ENCODE results near the gene GLE1. TPM values are rescaled to one million over a fixed set of nuclear protein-coding genes. Genes with fewer than 3 reads are reported as not detected.

GLE1 gene
- total RNA-seq, 1 donor from 2014 or later: 25.4 TPM

GRCh38 chr9:128484686-128485413, 19.7 kb upstream of the GLE1 start:
- no peak overlapping the region for H3K4me3 ChIP-seq (ENCODE audit: low read depth, low read length)
- DNase-seq (ENCODE audit: low read depth): no peak
- no peak for TF ChIP-seq CTCF (conservative IDR thresholded peaks at IDR 0.05; ENCODE audit: low read depth, low read length)

DNA sequence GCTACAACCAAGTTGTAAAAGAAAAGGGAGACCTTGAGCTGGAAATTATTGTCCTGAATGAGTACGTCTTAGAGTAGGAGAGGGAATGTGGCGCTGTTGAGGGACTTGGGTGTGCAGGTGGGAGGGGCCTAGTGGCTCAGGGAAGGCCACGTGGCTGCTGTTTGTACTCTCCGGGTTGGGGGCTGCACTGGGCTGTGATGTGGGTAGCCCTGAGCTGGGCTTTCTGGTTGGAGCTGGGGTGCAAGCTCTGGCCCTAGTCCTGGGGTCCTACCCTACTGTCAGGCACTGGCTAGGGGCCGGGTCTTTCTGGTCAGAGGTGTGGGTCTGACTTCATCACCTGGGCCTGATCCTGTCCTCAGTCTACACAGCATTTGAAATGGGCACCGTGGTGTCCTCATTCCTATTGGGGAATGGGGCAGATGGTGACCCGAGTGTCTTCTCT, 19.1 kb upstream of the GLE1 start:
- no peak overlapping the region for H3K4me3 ChIP-seq (ENCODE audit: low read depth, low read length)
- DNase-seq (ENCODE audit: low read depth): no peak
- no peak for TF ChIP-seq CTCF (conservative IDR thresholded peaks at IDR 0.05; ENCODE audit: low read depth, low read length)

- no peak for DNase-seq (ENCODE audit: low read depth)
- no peak overlapping the region for H3K4me3 ChIP-seq (ENCODE audit: low read depth, low read length)
- TF ChIP-seq CTCF (conservative IDR thresholded peaks at IDR 0.05; ENCODE audit: low read depth, low read length): no peak
Measured at GRCh38 chr9:128486201-128486600, 18.3 kb upstream of the GLE1 start.

DNA sequence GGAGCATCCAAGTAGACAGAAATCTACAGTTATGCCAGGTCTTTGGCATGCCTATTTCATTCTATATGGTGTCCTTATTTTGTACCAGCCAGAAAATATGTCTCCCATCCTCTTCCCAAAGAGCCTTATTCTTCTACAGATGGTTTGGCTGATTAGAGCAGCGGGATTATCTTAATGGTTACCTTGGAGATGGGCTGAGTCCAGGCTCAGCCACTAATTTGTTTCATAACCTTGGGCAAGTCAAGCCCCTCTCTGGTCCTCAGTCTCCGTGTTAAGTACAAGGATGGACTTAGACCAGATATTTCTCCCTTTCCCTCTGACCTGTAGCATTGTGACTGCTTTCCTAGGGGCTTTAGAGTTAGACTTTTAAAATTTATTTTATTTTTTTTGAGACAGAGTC, 11.1 kb upstream of the GLE1 start:
- TF ChIP-seq CTCF (conservative IDR thresholded peaks at IDR 0.05; ENCODE audit: low read depth, low read length): no peak
- H3K4me3 ChIP-seq (ENCODE audit: low read depth, low read length): no peak overlapping the region
- no peak for DNase-seq (ENCODE audit: low read depth)

DNA sequence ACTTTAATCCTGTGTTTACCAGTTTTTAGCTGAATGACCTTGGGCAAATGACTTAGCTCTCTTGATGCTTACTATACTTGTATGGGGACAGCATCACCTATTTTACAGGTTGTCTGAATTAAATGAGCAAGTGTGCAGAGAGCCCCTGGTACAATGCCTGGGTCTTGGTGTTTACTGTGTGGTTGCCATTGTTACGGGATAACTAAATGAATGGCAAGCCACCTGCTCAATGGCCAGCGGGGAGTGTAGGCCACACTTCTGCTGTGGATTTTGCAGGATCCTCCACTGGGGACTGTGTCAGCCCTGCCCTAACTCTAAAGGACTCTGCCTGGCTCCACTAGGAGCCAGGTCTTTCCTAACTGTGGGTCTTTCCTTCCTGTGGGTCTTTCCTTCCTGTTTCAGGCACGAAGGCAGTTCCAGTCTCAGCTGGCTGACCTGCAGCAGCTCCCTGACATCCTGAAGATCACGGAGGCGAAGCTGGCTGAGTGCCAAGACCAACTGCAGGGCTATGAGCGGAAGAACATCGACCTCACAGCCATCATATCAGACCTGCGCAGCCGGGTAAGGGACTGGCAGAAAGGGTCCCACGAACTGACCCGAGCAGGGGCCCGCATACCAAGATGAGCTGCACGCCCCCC, 10.3 kb upstream of the GLE1 start:
- DNase-seq (ENCODE audit: low read depth): peak; percentile 13
- no peak overlapping the region for H3K4me3 ChIP-seq (ENCODE audit: low read depth, low read length)
- TF ChIP-seq CTCF (conservative IDR thresholded peaks at IDR 0.05; ENCODE audit: low read depth, low read length): no peak

DNA sequence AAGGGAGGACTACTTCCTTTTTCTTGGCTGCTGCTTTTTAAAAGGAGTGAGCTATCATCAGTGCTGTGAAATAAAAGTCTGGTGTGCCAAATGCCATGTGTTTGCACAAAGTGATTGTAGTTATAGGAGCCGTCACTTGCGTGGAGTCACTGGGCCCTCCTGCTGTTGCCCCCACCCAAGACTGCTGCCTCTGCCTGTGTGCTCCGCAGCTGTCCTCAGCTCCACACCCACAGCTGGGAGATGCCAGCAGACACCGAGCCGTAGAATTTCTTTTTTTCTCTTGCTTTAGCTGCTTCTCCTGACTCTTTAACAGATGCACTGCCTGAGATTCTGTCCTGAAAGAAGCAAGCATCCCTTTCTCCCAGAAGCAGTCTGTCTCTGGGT, 9.8 kb upstream of the GLE1 start:
- no peak for TF ChIP-seq CTCF (conservative IDR thresholded peaks at IDR 0.05; ENCODE audit: low read depth, low read length)
- H3K4me3 ChIP-seq (ENCODE audit: low read depth, low read length): no peak overlapping the region
- no peak for DNase-seq (ENCODE audit: low read depth)

DNA sequence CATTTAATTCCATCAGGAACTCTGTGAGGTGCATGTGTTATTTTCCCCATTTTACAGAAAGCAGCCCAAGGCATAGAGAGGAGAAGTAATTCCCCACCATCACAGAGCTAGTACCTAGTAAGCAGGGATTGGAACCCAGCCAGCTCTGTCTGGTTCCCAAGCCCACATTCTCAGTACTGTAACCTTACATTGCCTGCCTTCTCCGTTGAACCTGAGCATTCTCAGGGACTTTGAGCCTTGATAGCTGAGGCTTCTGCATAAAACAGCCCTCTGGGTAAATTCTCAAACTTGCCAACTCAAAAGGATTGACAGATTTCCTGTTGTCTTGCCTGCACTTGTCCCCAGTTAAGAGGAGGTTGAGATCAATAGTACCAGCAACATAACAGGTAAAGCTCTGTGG, 9.2 kb upstream of the GLE1 start:
- TF ChIP-seq CTCF (conservative IDR thresholded peaks at IDR 0.05; ENCODE audit: low read depth, low read length): no peak
- H3K4me3 ChIP-seq (ENCODE audit: low read depth, low read length): no peak overlapping the region
- DNase-seq (ENCODE audit: low read depth): no peak

Data from epithelial cell of proximal tubule (primary cell).